Stimulated activated CD4-positive, alpha-beta T cell treated with anti-CD3 and anti-CD28 coated beads, Interleukin-1b, Interleukin-23, amount 100 ng/mL, for 4 hours (primary cell): ENCODE results near the gene CUL3.

Source experiments
- DNase-seq, 2 donors: peaks; one replicate each; pipeline ENCODE4 v3.0.0-alpha.2; 2020; ENCODE audit warnings: low read depth in 2 of 2

The CUL3 gene

GRCh38 chr2:224472137-224472536 lies 113.0 kb downstream of the CUL3 start:
- DNase-seq = no peak

GRCh38 chr2:224469374-224469964 lies 115.7 kb downstream of the CUL3 start:
- no peak for DNase-seq

DNA sequence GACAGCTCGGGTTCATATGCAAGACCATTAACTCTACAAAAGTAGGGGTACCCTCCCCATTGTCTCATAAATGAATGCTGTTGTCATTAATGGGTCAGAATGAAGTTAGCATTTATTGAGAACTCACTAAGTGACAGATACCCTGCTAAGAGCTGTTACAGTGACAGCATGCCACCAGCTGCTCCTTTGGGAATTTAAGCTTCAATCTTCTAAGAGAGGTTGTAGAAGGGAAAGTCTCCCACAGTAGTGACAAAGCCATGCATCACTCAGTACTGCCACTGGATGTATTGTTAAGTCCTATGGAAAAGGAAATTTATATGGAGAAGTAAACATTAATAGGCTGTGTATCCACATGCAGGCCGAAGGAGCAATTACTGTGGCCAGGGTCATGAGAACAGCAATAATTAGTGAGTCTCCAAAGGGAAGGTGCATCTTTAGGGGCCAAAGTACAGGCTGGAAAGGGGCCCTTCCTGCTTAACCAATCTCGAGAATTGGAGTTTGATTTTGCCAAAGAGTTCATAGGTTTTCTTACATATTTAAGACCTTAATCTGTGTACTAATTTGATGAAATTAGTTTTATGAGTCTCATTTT lies 118.8 kb downstream of the CUL3 start:
- no peak for DNase-seq

DNA sequence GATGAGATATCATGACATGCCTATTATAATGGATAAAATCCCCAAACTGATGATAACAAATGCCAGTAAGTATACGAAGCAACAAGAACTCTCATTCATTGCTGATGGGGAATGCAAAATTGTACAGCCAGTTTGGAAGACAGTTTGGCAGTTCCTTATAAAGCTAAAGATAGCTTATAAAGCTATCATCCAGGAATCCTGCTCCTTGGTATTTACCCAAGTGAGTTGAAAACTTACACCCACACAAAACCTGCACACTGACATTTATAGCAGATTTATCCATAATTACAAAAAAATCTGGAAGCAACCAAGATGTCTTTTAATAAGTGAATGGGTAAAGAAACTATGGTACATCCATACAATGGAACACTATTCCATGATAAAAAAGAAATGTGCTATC lies 123.8 kb downstream of the CUL3 start:
- DNase-seq = no peak

DNA sequence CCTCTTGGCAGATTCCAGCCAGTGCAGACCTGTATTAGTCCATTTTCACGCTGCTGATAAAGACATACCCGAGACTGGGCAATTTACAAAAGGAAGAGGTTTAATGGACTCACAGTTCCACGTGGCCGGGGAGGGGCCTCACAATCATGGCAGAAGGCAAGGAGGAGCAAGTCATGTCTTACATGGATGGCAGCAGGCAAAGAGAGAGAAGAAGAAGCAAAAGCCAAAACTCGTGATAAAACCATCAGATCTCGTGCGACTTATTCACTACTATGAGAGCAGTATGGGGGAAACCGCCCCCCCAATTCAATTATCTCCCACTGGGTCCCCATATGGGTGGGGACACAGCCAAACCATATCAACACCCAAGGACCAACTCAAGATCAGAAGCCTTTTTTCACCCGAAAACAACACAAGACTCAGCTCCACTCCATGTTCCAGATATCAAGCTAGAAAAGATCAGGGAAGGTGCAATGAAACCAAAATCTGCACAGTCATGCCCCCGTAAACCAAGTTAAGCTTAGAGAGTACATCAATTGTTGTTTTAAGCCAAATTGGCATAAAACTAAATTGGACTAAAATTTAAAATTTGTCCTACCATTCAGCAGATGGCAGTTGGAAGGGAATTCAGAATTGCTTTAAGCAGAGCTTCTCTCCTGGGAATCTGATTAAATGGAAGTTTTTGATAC lies 127.6 kb downstream of the CUL3 start:
- no peak for DNase-seq

DNA sequence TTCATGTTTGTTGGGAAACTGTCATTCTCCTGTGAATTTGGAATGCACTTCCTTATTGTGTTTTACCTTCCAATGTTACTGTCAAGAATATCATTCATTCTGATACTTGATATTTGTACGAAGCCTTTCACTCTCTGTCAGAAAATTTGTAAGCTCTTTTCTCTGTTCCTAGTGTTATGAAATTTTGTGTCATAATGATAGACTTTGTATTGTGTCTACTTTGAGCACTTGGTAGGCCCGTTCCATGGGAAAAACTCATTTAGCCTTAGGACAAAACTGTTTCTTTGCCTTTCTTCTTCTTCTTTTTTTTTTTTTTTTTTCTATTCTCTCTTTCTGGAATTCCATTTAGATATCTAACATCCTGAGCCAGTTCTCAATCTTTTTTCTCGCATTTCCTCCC lies 131.3 kb downstream of the CUL3 start:
- no peak for DNase-seq

DNA sequence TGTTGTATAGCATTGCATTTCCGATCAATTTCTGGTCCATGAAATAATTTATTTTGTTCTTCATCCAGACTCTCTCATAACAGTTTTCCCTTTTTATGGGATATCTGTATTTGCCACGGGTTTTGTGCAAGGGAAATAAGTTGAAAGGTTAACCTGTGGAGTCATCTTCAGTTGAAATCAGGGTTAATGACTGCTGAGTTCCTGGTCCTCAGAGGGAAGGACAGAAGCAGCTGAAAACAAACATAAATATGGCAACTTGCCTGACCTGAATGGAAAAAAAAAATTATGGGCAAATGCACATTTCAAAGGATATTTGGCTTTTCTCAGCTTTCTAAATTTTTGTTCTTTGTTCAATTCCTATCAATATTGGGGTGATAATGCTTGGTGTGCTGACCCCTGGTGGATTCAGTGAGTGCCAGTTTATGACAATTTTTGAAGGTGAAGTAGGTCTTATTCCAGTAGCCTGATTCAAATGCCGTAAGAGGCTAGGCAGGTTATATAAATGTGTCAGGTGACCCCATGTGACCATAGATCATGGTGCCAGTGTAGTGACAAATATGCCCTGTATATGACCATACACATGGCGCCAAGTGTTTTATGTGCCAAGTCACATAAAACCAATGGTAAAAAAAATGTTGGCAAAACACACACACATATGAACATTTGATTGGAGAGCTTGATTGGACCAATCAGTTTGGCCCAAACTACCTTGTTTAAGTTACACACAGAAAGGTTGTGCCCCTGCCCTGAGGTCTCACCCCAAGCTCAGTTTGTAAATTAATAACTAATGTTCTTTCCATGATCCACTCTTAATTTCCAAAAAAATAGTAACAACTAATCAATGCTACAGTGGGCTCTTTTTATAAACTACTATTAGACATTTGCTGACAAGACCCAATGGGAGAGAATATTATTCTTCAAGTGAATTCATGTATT lies 135.7 kb downstream of the CUL3 start:
- DNase-seq = no peak

GRCh38 chr2:224448236-224448635 lies 136.9 kb downstream of the CUL3 start:
- no peak for DNase-seq

GRCh38 chr2:224444783-224445182 lies 140.4 kb downstream of the CUL3 start:
- DNase-seq = no peak

DNA sequence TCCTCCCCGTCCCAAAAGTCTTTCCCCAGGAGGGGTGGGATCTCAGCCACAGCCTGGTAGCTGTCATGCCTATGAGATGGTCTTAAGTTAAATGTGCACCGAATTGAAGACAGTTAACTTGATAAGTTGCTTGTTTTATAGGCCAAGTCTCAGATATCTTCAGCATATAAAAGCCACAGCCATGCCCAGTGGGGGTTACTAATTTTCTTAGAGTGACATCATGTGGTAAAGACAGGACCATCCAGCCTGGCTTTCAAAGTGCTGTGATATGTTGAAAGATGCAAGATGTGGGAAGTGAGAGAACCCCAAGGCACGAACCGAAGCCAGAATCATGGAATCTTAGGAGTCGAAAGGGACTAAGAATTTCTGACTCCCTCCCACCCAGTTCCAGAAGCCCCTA lies 141.1 kb downstream of the CUL3 start:
- DNase-seq = no peak

DNA sequence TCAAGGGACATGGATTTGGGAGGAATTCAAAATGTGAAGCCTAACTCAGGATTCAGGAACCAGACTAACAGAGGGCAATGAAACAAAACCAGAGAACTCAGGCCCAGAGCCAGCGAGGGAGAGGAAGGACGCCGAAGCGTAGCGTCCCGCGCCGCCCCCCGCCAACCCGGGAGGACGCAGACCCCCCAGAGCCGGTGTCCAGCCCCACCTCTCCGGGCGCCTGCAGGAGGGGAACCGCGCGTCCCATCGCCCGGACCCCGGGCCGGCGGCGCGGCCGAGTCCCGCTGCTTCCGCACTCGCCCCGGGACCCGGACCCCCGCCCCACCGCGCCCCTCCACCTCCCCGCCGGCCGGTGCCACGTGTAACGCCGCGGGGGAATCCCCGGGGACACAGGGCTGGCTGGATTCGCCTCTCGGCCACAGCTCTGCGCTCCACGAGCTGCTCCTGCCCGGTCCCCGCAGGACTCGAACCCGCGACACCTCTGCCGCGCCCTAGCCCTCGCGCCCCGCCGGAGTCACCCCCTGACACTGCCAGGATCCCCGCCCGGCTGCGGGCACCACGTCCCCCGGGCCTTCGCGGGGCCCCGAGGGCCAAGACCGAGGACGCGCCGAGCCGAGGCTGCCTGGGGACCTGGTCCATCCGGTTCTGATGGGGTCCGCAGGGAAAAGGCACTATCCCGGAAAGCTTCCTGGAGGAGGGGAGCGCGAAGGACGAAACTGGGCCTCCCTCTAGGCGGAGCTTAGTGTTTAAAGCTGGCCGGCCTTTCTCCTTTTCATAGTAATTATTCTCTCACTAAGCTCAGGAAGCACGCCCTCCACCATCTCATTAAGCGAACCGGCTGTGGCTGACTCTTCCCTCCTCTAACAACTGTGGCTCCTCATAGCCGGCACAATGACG lies 142.8 kb downstream of the CUL3 start:
- no peak for DNase-seq

GRCh38 chr2:224440988-224441387 lies 144.2 kb downstream of the CUL3 start:
- no peak for DNase-seq

DNA sequence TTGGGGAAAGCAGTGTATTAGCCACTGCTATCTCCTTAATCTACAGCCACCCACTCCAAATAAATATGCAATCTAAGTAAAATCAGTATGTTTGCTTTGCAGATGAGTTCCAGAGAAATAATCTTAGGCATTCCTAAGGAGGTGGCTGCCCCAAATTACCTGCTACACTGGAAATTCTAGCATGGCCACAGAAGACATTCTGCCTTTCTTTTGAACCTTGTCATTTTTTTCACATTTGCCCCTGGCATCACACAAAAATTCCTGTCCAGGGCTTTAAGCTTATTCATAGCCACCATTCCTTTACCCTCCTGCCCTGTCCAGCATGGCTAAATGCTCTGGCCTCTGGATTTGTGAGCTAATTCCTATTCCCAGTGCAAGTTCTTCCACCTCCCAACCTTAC lies 146.4 kb downstream of the CUL3 start:
- DNase-seq = no peak

GRCh38 chr2:224436634-224437033 lies 148.5 kb downstream of the CUL3 start:
- DNase-seq = no peak

DNA sequence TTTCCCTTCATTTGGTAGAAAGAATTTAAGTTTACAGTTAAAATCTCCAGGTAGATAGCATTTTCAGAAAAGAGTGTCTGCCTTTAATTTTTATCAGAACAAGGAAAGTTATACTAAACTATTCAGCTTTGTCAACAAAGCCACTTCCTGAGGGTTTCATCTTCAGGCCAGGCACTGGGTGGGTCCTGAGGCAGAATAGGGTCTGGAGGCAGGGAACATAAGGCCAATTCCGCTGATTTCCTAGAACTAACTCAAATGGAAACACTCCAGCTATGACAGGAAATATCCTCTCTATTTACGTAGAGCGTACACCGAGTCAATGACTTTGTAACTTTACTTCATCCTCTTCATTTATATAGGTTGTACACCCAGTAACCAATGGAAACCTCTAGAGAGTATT lies 150.5 kb downstream of the CUL3 start:
- no peak for DNase-seq

GRCh38 chr2:224433442-224433841 lies 151.7 kb downstream of the CUL3 start:
- DNase-seq = no peak

DNA sequence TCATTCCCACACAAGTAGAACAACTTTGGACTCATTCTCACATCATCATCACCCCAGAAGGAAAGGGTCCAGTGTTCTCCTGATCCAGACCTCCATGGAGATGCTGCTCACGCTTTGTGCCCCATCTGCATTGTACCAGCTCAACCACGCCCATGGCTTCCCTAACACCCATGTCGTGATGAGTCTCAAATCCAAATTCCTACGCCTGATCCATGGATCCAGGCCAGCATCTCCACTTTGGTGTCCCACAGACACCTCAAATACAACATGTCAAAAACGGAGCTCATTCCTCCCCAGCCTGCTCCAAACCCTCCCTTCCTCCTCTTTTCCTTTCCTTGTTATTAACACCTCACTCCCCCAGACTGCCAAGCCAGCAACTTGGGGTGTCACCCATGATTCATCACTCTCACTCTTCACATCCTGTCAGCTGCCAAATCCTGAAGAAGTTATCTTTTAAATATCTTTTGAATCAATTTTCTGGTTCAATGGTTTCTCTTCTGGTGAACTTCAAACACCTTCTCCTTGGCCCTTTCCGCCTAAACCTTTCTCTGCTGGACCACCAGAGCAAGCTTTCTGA lies 153.1 kb downstream of the CUL3 start:
- DNase-seq = no peak

- DNase-seq = no peak
Observed at GRCh38 chr2:224429441-224429810, 155.7 kb downstream of the CUL3 start.

GRCh38 chr2:224428787-224429440 lies 156.2 kb downstream of the CUL3 start:
- no peak for DNase-seq

DNA sequence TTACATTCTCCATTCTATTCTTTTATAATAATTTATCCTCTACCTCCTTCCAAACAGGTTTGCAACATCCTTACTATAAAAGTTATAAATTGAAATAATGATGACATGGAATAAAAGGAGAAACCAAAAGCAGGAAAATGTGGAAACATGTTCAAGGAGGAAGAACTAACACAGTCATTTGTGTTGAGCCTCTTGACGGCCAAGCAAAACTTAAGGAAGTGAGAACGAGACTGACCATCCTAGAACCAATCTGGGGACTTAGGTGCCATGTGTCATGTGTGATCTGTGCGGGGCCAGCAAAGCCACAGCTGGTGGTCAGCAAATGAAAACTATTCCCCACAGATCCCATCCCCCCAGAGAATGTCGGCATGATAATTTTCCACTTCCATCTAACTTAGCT lies 157.7 kb downstream of the CUL3 start:
- no peak for DNase-seq

DNA sequence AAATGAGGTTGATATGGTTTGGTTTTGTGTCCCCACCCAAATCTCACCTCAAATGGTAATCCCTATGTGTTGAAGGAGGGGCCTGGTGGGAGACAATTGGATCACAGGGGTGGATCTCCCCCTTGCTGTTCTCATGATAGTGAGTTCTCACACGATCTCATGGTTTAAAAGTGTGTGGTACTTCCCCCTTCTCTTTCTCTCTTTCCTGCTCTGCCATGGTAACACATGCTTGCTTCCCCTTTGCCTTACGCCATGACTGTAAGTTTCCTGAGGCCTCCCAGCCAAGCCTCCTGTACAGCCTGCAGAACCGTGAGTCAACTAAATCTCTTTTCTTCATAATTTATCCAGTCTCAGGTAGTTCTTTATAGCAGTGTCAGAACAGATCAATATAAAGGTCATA lies 158.5 kb downstream of the CUL3 start:
- no peak for DNase-seq
